Bronchial epithelial cell (primary cell): ENCODE results near the gene AGRP. TPM values are rescaled to one million over a fixed set of nuclear protein-coding genes. Genes with fewer than 3 reads are reported as not detected.

Source experiments
- DNase-seq: peaks from one replicate; pipeline ENCODE4 v3.0.0-alpha.2; 2010; ENCODE audit warnings: low read depth
- FAIRE-seq: peaks from 2 replicates; lab custom pipeline; 2011; peaks lifted over from hg19 to GRCh38; lab: Jason Lieb, UNC
- H3K27me3 ChIP-seq: 2 replicates; pipeline ENCODE4 v1.5.1; 2011; ENCODE audit warnings: low read length; ENCODE audit not compliant: control insufficient read depth, insufficient read depth
- H3K36me3 ChIP-seq: 2 replicates; pipeline ENCODE4 v1.5.1; 2011; ENCODE audit warnings: low read length; ENCODE audit not compliant: control insufficient read depth, insufficient read depth
- H3K4me3 ChIP-seq: 2 replicates; pipeline ENCODE4 v1.5.1; 2011; ENCODE audit warnings: mild to moderate bottlenecking, low read depth, low read length, control low read depth
- total RNA-seq: library from RNA; depleted of rRNA; stranded (reverse); fragments of >200 nt; gene quantifications from 2 replicates; pipeline ENCODE4 v1.2.1, GENCODE V29; 2014
- TF ChIP-seq, protein P1 (sequence below): IDR thresholded peaks from 2 replicates; pipeline ENCODE4 v1.5.1; 2011; ENCODE audit warnings: mild to moderate bottlenecking, moderate library complexity, low read length, control low read depth, inconsistent platforms; ENCODE audit not compliant: insufficient read depth, severe bottlenecking

The AGRP gene, protein sequence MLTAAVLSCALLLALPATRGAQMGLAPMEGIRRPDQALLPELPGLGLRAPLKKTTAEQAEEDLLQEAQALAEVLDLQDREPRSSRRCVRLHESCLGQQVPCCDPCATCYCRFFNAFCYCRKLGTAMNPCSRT
- total RNA-seq, result not detected in 2 replicates

DNA sequence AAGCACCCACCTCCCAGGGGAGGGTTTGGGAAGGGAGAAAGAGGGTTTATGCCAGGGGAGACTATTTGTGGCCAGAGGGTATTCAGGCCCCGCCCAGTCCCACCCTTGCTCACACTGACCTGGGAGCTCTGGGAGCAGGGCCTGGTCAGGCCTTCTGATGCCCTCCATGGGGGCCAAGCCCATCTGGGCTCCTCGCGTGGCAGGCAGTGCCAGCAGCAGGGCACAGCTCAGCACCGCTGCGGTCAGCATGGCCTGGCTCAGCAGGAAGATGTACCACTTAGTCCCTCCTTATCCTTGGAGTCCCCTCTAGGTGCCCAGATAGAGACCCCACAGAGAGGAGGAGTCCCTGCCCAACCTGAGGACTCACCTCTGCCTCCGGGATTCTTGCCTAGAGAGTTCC, at the start of gene AGRP:
Gene AGRP (minus strand): TSS at position 398 of the 400 bp plus-strand sequence. CDS start 149 bp downstream, at position 249.
- Histone ChIP-seq H3K36me3 (no peaks in the 10 kb centered on the region), H3K4me3 (no peak within 1 kb of the TSS), H3K27me3 (no peaks in the 10 kb centered on the region)
- TF ChIP-seq, protein P1, sequence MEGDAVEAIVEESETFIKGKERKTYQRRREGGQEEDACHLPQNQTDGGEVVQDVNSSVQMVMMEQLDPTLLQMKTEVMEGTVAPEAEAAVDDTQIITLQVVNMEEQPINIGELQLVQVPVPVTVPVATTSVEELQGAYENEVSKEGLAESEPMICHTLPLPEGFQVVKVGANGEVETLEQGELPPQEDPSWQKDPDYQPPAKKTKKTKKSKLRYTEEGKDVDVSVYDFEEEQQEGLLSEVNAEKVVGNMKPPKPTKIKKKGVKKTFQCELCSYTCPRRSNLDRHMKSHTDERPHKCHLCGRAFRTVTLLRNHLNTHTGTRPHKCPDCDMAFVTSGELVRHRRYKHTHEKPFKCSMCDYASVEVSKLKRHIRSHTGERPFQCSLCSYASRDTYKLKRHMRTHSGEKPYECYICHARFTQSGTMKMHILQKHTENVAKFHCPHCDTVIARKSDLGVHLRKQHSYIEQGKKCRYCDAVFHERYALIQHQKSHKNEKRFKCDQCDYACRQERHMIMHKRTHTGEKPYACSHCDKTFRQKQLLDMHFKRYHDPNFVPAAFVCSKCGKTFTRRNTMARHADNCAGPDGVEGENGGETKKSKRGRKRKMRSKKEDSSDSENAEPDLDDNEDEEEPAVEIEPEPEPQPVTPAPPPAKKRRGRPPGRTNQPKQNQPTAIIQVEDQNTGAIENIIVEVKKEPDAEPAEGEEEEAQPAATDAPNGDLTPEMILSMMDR, result no peak
- FAIRE-seq (no peak), DNase-seq (no peak)

GRCh38 chr16:67531247-67531646, 47.9 kb upstream of the AGRP start:
- FAIRE-seq (no peak), DNase-seq (no peak)
- Histone ChIP-seq H3K36me3 (no peaks in the 10 kb centered on the region), H3K27me3 (no peaks in the 10 kb centered on the region), H3K4me3 (no peak overlapping the region)
- TF ChIP-seq, protein P1, result no peak

DNA sequence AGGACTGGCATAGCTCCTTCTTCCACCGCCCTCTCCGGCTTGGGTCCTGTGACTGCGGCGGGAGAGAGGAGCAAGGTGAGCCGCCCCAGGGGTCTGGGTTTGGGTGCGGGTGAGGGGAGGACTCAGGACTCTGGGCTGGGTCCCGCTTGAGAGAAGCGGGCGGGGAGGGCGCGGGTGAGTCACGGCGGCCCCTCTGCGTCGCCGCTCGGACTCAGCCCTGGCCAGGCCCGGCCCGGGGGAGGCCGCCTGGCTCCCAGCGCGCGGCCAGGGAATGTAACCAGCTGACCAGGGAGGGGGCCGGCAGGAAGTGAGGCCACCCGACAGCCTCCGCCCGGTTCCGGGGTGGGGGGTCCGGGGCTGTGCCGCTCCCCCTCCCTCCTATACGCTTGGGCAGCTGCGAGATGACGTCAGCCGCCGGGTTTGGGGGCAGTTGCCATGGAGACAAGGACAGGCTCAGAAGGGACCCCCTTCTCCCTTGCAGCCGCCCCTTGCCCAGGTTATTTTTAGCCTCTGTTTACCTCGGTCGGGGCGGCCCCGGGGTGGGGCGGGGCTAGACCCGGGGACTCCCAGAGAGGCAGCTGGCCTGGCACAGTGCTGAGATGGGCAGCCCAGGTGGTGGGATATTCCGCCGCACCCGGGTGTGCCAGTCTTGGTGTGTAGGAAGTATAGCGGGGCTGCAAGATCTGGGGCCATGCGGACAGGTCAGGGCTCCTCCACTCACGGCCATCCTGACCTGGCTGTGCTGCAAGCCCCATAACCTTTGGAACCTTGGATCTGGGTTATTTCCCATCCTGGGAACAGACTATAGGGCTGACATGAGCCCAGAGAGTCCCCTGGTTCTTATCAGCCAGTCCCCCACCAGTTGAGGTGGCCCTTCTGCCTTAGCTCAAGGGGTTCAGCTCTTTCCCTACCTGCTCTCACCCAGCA, 46.9 kb upstream of the AGRP start:
- TF ChIP-seq, protein P1, result no peak
- FAIRE-seq, result no peak
- Histone ChIP-seq H3K36me3 (no peaks in the 10 kb centered on the region), H3K27me3 (no peaks in the 10 kb centered on the region), H3K4me3 (peak overlapping the region; percentile 55)
- DNase-seq, result no peak

- FAIRE-seq, result no peak
- Histone ChIP-seq H3K4me3 (peak overlapping the region; percentile 55), H3K36me3 (no peaks in the 10 kb centered on the region), H3K27me3 (no peaks in the 10 kb centered on the region)
- TF ChIP-seq, protein P1, result no peak
- no peak for DNase-seq
These were observed 46.2 kb upstream of the AGRP start for GRCh38 chr16:67529582-67530012.

DNA sequence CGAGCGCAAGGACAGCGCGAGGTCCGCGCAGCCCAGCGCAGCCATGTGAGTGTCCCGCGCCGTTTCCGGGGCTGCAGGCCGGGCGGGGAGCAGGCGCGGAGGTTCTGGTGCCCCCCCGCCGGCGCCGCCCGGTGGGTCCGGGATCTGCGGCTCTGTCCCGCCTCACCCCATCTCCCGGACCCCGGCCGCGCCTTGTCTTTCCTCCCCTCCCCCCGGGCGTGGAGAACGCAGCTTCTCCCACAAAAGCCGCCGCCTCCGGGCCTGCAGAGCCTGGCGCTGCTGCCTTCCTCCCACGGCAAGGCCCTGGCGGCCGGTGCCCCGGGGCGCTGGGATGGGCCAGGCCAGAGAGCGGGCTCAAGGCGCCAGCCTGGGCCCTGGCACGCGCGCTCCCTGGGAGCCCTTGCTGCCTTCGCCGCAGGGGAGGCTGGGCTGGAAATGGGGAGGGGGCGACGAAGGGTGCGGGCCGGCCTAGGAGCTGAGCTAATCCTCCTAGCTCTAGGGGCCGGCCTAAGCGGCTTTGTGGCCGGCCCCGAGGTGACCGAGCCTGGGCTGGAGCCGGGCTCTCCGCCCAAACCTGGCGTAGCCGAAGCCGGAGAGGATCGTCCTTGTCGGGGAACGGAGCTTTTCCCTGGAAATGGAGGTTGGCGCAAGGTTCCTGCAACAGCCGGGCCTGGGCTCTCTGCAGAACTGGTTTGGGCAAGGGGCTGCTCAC, 45.7 kb upstream of the AGRP start:
- TF ChIP-seq, protein P1, result no peak
- Histone ChIP-seq H3K27me3 (no peaks in the 10 kb centered on the region), H3K4me3 (peak overlapping the region; percentile 55), H3K36me3 (no peaks in the 10 kb centered on the region)
- DNase-seq (no peak), FAIRE-seq (no peak)
